Cardiac muscle cell (in vitro differentiated cells and primary cell): ENCODE measurements around the gene PIK3C2G. TPM values are rescaled to one million over a fixed set of nuclear protein-coding genes. Genes with fewer than 3 reads are reported as not detected.

Experiments used
- DNase-seq, 2 donors: peaks; one replicate each; pipeline versions ENCODE4 v3.0.0 to v3.0.0-alpha.2; 2010 to 2017; ENCODE audit warnings: low read depth in 1 of 2, low spot score in 1 of 2
- H3K27ac ChIP-seq: fragments of 200-600 bp; sonication (generic); 2 replicates; pipeline ENCODE4 v1.5.1; 2016
- H3K27me3 ChIP-seq: fragments of 200-600 bp; sonication (generic); 2 replicates; pipeline ENCODE4 v1.6.0; 2016; ENCODE audit warnings: control low read depth
- H3K36me3 ChIP-seq: fragments of 200-600 bp; sonication (generic); 2 replicates; pipeline ENCODE4 v1.5.1; 2016; ENCODE audit warnings: control low read depth
- H3K4me1 ChIP-seq: fragments of 200-600 bp; sonication (generic); 2 replicates; pipeline ENCODE4 v1.8.1; 2017; ENCODE audit warnings: low read depth, mild to moderate bottlenecking, mixed run types
- H3K4me3 ChIP-seq: fragments of 200-600 bp; sonication (generic); 2 replicates; pipeline ENCODE4 v1.5.1; 2016; ENCODE audit warnings: mild to moderate bottlenecking
- H3K9me3 ChIP-seq: fragments of 200-600 bp; sonication (generic); 2 replicates; pipeline ENCODE4 v1.5.1; 2017; ENCODE audit warnings: low read depth, mild to moderate bottlenecking, control low read depth
- CTCF ChIP-seq: IDR thresholded peaks from 2 replicates; pipeline ENCODE4 v1.5.1; 2012; ENCODE audit warnings: low read depth, mild to moderate bottlenecking, low read length
- polyA plus RNA-seq: library from polyadenylated mRNA; unstranded; fragments of >200 nt; fragmentation: Nextera tagmentation; extraction: Ambion mirVana; gene quantifications from 2 replicates; pipeline ENCODE4 v1.2.1, GENCODE V29; 2016
- total RNA-seq: library from RNA; depleted of rRNA; stranded (reverse); fragments of >200 nt; gene quantifications from 2 replicates; pipeline ENCODE4 v1.2.3, GENCODE V29; 2016

The PIK3C2G gene
- total and polyA plus RNA-seq, 2 experiments from 2014 or later, result not detected

- Histone ChIP-seq H3K27me3 (no peaks in the 10 kb centered on the region), H3K9me3 (no peaks in the 10 kb centered on the region), H3K36me3 (no peaks in the 10 kb centered on the region), H3K4me1 (no peaks in the 10 kb centered on the region), H3K27ac (no peak overlapping the region), H3K4me3 (no peak overlapping the region)
- DNase-seq, result no peak
- no peak for TF ChIP-seq CTCF
These were observed 41.6 kb downstream of the PIK3C2G start for GRCh38 chr12:18302809-18303430.

- Histone ChIP-seq H3K4me1 (no peaks in the 10 kb centered on the region), H3K27me3 (no peaks in the 10 kb centered on the region), H3K9me3 (no peaks in the 10 kb centered on the region), H3K27ac (no peak overlapping the region), H3K36me3 (no peaks in the 10 kb centered on the region), H3K4me3 (no peak overlapping the region)
- TF ChIP-seq CTCF, result no peak
- DNase-seq, result no peak
These were observed 43.3 kb downstream of the PIK3C2G start for GRCh38 chr12:18304609-18305008.

DNA sequence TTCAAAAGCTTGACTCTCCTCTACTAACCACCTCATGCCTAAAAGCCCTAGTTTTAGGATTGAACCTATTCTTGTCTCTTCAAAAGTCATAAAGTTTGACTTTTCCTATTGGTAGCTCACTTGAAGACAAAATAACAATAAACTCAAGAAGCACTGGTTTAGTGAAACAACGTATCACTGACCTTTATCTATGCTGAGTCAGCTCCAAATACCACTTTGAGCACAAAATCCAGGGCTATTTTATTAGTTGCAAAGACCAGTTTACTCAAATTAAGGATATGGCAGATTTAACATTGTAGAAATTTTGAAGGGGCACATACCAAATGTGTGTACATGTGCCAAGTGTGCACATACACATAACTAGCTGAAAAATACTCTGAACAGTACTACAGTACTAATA, 45.0 kb downstream of the PIK3C2G start:
- Histone ChIP-seq H3K36me3 (no peaks in the 10 kb centered on the region), H3K27ac (no peak overlapping the region), H3K4me1 (no peaks in the 10 kb centered on the region), H3K4me3 (no peak overlapping the region), H3K9me3 (no peaks in the 10 kb centered on the region), H3K27me3 (no peaks in the 10 kb centered on the region)
- no peak for DNase-seq
- no peak for TF ChIP-seq CTCF

GRCh38 chr12:18313306-18313705, 52.0 kb downstream of the PIK3C2G start:
- no peak for DNase-seq
- TF ChIP-seq CTCF, result no peak
- Histone ChIP-seq H3K27me3 (no peaks in the 10 kb centered on the region), H3K4me1 (no peaks in the 10 kb centered on the region), H3K9me3 (no peaks in the 10 kb centered on the region), H3K27ac (no peak overlapping the region), H3K4me3 (no peak overlapping the region), H3K36me3 (no peaks in the 10 kb centered on the region)

GRCh38 chr12:18320036-18320617, 58.8 kb downstream of the PIK3C2G start:
- Histone ChIP-seq H3K36me3 (no peaks in the 10 kb centered on the region), H3K4me3 (no peak overlapping the region), H3K9me3 (no peaks in the 10 kb centered on the region), H3K27ac (no peak overlapping the region), H3K27me3 (no peaks in the 10 kb centered on the region), H3K4me1 (no peaks in the 10 kb centered on the region)
- peak; percentile 81 to 86 for DNase-seq
- TF ChIP-seq CTCF, result peak; percentile 57
